HepG2 (cell line): ENCODE measurements around the gene MYO18B. TPM values are rescaled to one million over a fixed set of nuclear protein-coding genes. Genes with fewer than 3 reads are reported as not detected.

Experiments used
- ATAC-seq: fragments of 200-7000 bp; cut with Tn5 transposase; 3 replicates; pipeline ENCODE4 v1.9.1; 2020; ENCODE audit warnings: mild to moderate bottlenecking, moderate library complexity
- BruUV-seq: library from RNA; stranded (reverse); fragments of 400-500 nt; replicated peaks from 2 replicates; lab custom pipeline; 2021; lab: Mats Ljungman, UMichigan
- CTCF ChIA-PET: fragments of 300-600 bp; formaldehyde crosslinking; extraction: SDS; loops from one replicate; lab custom pipeline; 2021; ENCODE audit warnings: low total read pairs, inconsistent platforms, low intra/inter-chr PET ratio; lab: Yijun Ruan, JAX
- POLR2A ChIA-PET: fragments of 350-600 bp; sonication (Branson Sonifier 250); formaldehyde crosslinking; loops from one replicate; lab custom pipeline; 2020; ENCODE audit warnings: antibody characterized with exemption, inconsistent platforms; lab: Yijun Ruan, JAX
- DNase-seq: peaks from one replicate; pipeline ENCODE4 v3.0.0-alpha.2; 2015; ENCODE audit warnings: low spot score
- FAIRE-seq: peaks from 3 replicates; lab custom pipeline; 2011; peaks lifted over from hg19 to GRCh38; lab: Jason Lieb, UNC
- H2AFZ ChIP-seq: one replicate; pipeline ENCODE4 v1.6.1; 2011; ENCODE audit warnings: low read length, inconsistent platforms
- H3K27ac ChIP-seq: fragments of 300-600 bp; 3 replicates; pipeline ENCODE4 v1.8.0; 2011; ENCODE audit warnings: mixed run types, mild to moderate bottlenecking, mixed read lengths, low read length, inconsistent platforms; ENCODE audit not compliant: insufficient read depth; ENCODE audit errors: extremely low read length
- H3K27me3 ChIP-seq, 2 experiments: fragments of 200-600 bp in 1 of 2; 2 replicates in 1 of 2; 3 replicates in 1 of 2; pipeline versions ENCODE4 v1.6.0 to v1.8.0; 2011; ENCODE audit warnings: low read length in 2 of 2, mild to moderate bottlenecking in 2 of 2, moderate library complexity in 2 of 2, inconsistent platforms in 1 of 2; ENCODE audit not compliant: insufficient read depth in 2 of 2, control insufficient read depth in 1 of 2
- H3K36me3 ChIP-seq, 2 experiments: fragments of 200-600 bp in 1 of 2; replicated peaks in 1 of 2; 2 replicates in 1 of 2; 3 replicates in 1 of 2; pipeline versions ENCODE4 v1.5.1 to v1.8.0; 2011; ENCODE audit warnings: low read length in 2 of 2, inconsistent platforms in 1 of 2; ENCODE audit not compliant: insufficient read depth in 2 of 2, control insufficient read depth in 1 of 2
- H3K4me1 ChIP-seq: 2 replicates; pipeline ENCODE4 v1.5.1; 2012; ENCODE audit warnings: low read length, inconsistent platforms; ENCODE audit not compliant: insufficient read depth
- H3K4me2 ChIP-seq: 2 replicates; pipeline ENCODE4 v1.6.0; 2011; ENCODE audit warnings: low read depth, low read length, inconsistent platforms
- H3K4me3 ChIP-seq, 3 experiments: fragments of 200-600 bp in 1 of 3; sonication (generic), shearing (Covaris generic) in 1 of 3; replicated peaks in 1 of 3; 2 replicates each; pipeline ENCODE4 v1.5.1; 2011 to 2016; ENCODE audit warnings: low read length in 3 of 3, inconsistent platforms in 2 of 3, low read depth in 2 of 3, mild to moderate bottlenecking in 2 of 3, control low read depth in 1 of 3, mixed read lengths in 1 of 3; ENCODE audit not compliant: insufficient read depth in 1 of 3
- H3K79me2 ChIP-seq: one replicate; pipeline ENCODE4 v1.6.1; 2011; ENCODE audit warnings: low read length, inconsistent platforms; ENCODE audit not compliant: insufficient read depth
- H3K9ac ChIP-seq: 2 replicates; pipeline ENCODE4 v1.6.0; 2011; ENCODE audit warnings: mild to moderate bottlenecking, low read depth, low read length, inconsistent platforms; ENCODE audit not compliant: insufficient read depth
- H3K9me3 ChIP-seq: 2 replicates; pipeline ENCODE4 v1.5.1; 2012; ENCODE audit warnings: mild to moderate bottlenecking, low read length
- H4K20me1 ChIP-seq: 2 replicates; pipeline ENCODE4 v1.6.0; 2011; ENCODE audit warnings: inconsistent platforms, mild to moderate bottlenecking, low read length, moderate library complexity; ENCODE audit not compliant: insufficient read depth
- BORCS8-MEF2B ChIP-seq: sonication (generic); formaldehyde crosslinking; IDR thresholded peaks from 2 replicates; pipeline ENCODE4 v1.8.0; 2022; ENCODE audit warnings: mild to moderate bottlenecking, missing genetic modification reagents
- KLF13 ChIP-seq: sonication (generic); formaldehyde crosslinking; IDR thresholded peaks from 2 replicates; pipeline ENCODE4 v1.4.0; 2020; ENCODE audit warnings: mild to moderate bottlenecking, missing genetic modification reagents
- PCBP1 ChIP-seq: fragments of 200-400 bp; formaldehyde crosslinking; IDR thresholded peaks from 2 replicates; pipeline ENCODE4 v1.6.1; 2017; ENCODE audit warnings: mild to moderate bottlenecking, low read depth, low read length, borderline replicate concordance
- RBAK ChIP-seq: sonication (generic); formaldehyde crosslinking; IDR thresholded peaks from 2 replicates; pipeline ENCODE4 v1.5.1; 2020; ENCODE audit warnings: mild to moderate bottlenecking, missing genetic modification reagents
- SKIL ChIP-seq: sonication (generic); formaldehyde crosslinking; IDR thresholded peaks from 2 replicates; pipeline ENCODE4 v1.8.0; 2022; ENCODE audit warnings: missing genetic modification reagents, mild to moderate bottlenecking, moderate library complexity, borderline replicate concordance
- TCF7 ChIP-seq: sonication (generic); IDR thresholded peaks from 2 replicates; pipeline ENCODE4 v1.6.1; 2016; ENCODE audit warnings: antibody characterized with exemption, low read depth
- TRIM22 ChIP-seq: fragments of 450-650 bp; IDR thresholded peaks from 2 replicates; pipeline ENCODE4 v1.6.1; 2017
- ZNF607 ChIP-seq: sonication (generic); formaldehyde crosslinking; IDR thresholded peaks from 2 replicates; pipeline ENCODE4 v1.5.1; 2020; ENCODE audit warnings: missing genetic modification reagents, mild to moderate bottlenecking, borderline replicate concordance
- WGBS: methylation state at CpG from one replicate; pipeline ENCODE4 v1.1.6; 2017; ENCODE audit warnings: low lambda C conversion rate; 5-methylcytosine and 5-hydroxymethylcytosine counted together
- in situ Hi-C: cut with HindIII; loops from 2 replicates; pipeline ENCODE4 v1.10.0; 2017; ENCODE audit warnings: low pct_unique_long_range_greater_than_20kb; ENCODE audit not compliant: extremely low pct_ligation_motif_present
- intact Hi-C: fragments of 100-400 bp; cut with micrococcal nuclease; formaldehyde crosslinking; loops from one replicate; pipeline ENCODE4 v1.10.0; 2022; ENCODE audit not compliant: unreplicated experiment
- polyA plus RNA-seq, 8 experiments: library from polyadenylated mRNA; depleted of rRNA in 3 of 8; stranded (reverse) in 7 of 8; unstranded in 1 of 8; fragments of >200 nt; fragmentation: Illumina TruSeq in 4 of 8; extraction: Trizol in 4 of 8; gene quantifications; 2 replicates each; pipeline versions ENCODE4 v1.2.1 to v1.2.3, GENCODE V29; 2011 to 2016; ENCODE audit warnings: low read depth in 4 of 8, missing spikeins in 1 of 8, mixed read lengths in 1 of 8; ENCODE audit not compliant: insufficient read depth in 1 of 8
- total RNA-seq, 5 experiments: library from RNA; depleted of rRNA; stranded (reverse); fragments of >200 nt; fragmentation: Illumina TruSeq; extraction: Trizol; gene quantifications; 2 replicates each; pipeline ENCODE4 v1.2.3, GENCODE V29; 2016; ENCODE audit warnings: low read depth in 1 of 5

Gene MYO18B
- total and polyA plus RNA-seq, 2 of the 13 experiments (the other 11 are each of a cell fraction or from before 2014, with no cell fraction given): 0.01 TPM; not detected in 1

- no peak for FAIRE-seq
- no peak overlapping the region for H3K4me3 ChIP-seq
- POLR2A ChIA-PET: no interaction called here
- in situ Hi-C loops: no loop called here
- H3K79me2 ChIP-seq: no peaks in the 10 kb centered on the region
- no peak overlapping the region for H2AFZ ChIP-seq
- ATAC-seq: no peak
- H3K9ac ChIP-seq: no peak overlapping the region
- H3K4me2 ChIP-seq: no peak overlapping the region
- no peaks in the 10 kb centered on the region for H3K9me3 ChIP-seq
- TF ChIP-seq SKIL (no peak), TRIM22 (no peak), RBAK (no peak), BORCS8-MEF2B (no peak), ZNF607 (CRISPR knock-in tag) (no peak), TCF7 (no peak), KLF13 (CRISPR knock-in tag) (no peak), PCBP1 (no peak)
- peaks cover 11% of the 10 kb centered on the region for H3K4me1 ChIP-seq
- WGBS: 64% methylated on average over 8 of the region's 9 CpGs
- H4K20me1 ChIP-seq: no peaks in the 10 kb centered on the region
- H3K36me3 ChIP-seq: no peaks in the 10 kb centered on the region
- CTCF ChIA-PET: no interaction called here
- DNase-seq: no peak
- H3K27ac ChIP-seq: no peak overlapping the region
- no TSS peak for BruUV-seq
- intact Hi-C loops: no loop called here
- H3K27me3 ChIP-seq: no peaks in the 10 kb centered on the region; a peak in 1 of 5 replicates
These were observed 5.5 kb upstream of the MYO18B start for GRCh38 chr22:25736378-25737011.
